OCI-LY3 (cell line): Measurements from ENCODE around the gene SPRYD4.

Experiments
- EZH2phosphoT487 ChIP-seq: fragments of 200-600 bp; shearing (Covaris generic); IDR thresholded peaks from 2 replicates; pipeline ENCODE4 v1.6.1; 2018; ENCODE audit warnings: antibody characterized with exemption, mixed run types, low read depth
- TF ChIP-seq, protein P1 (sequence below): fragments of 200-600, 300-600 bp; sonication (generic); IDR thresholded peaks from 2 replicates; pipeline ENCODE4 v1.5.1; 2014; ENCODE audit warnings: antibody characterized with exemption, low read length, low read depth

DNA sequence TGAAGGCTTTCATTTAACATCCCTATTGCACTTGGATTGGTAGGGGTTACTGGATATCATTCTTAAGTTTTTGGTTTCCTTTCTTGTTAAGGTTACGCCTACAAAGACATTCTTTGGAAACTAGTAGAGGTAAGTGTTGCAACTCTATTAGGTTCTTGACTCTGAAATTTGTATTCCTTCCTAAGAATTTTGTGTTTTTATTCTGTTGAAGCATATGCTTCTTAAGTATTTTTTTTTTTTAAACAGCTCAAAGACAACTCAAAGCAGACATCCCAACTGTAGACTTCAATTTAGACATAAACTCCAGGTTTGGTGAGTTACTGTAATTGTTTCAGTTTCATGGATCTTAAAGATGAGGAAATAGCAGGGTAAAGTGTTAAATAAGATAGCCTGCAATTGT lies 52.1 kb downstream of the SPRYD4 start:
- TF ChIP-seq, protein P1, sequence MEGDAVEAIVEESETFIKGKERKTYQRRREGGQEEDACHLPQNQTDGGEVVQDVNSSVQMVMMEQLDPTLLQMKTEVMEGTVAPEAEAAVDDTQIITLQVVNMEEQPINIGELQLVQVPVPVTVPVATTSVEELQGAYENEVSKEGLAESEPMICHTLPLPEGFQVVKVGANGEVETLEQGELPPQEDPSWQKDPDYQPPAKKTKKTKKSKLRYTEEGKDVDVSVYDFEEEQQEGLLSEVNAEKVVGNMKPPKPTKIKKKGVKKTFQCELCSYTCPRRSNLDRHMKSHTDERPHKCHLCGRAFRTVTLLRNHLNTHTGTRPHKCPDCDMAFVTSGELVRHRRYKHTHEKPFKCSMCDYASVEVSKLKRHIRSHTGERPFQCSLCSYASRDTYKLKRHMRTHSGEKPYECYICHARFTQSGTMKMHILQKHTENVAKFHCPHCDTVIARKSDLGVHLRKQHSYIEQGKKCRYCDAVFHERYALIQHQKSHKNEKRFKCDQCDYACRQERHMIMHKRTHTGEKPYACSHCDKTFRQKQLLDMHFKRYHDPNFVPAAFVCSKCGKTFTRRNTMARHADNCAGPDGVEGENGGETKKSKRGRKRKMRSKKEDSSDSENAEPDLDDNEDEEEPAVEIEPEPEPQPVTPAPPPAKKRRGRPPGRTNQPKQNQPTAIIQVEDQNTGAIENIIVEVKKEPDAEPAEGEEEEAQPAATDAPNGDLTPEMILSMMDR: no peak
- TF ChIP-seq EZH2phosphoT487: no peak
